Stimulated activated naive CD8-positive, alpha-beta T cell treated with anti-CD3 and anti-CD28 coated beads, Interleukin-15, Interleukin-2, amounts not matched to agents 100 U/mL and 50 U/mL, for 24 hours (primary cell): ENCODE data around the gene CREB3L1.
A peak's percentile ranks its signal among the peaks of the same experiment; 100 is the strongest.

ENCODE experiments used
- ATAC-seq: fragments of 150-1000 bp; cut with Tn5 transposase; one replicate; pipeline ENCODE4 v1.10.0; 2021
- DNase-seq: peaks from one replicate; pipeline ENCODE4 v3.0.0; 2021

CREB3L1 gene

GRCh38 chr11:46272816-46273427, 4.5 kb upstream of the CREB3L1 start:
- no peak for DNase-seq
- ATAC-seq, result no peak

GRCh38 chr11:46273511-46274205, 3.8 kb upstream of the CREB3L1 start:
- DNase-seq, result no peak
- no peak for ATAC-seq

DNA sequence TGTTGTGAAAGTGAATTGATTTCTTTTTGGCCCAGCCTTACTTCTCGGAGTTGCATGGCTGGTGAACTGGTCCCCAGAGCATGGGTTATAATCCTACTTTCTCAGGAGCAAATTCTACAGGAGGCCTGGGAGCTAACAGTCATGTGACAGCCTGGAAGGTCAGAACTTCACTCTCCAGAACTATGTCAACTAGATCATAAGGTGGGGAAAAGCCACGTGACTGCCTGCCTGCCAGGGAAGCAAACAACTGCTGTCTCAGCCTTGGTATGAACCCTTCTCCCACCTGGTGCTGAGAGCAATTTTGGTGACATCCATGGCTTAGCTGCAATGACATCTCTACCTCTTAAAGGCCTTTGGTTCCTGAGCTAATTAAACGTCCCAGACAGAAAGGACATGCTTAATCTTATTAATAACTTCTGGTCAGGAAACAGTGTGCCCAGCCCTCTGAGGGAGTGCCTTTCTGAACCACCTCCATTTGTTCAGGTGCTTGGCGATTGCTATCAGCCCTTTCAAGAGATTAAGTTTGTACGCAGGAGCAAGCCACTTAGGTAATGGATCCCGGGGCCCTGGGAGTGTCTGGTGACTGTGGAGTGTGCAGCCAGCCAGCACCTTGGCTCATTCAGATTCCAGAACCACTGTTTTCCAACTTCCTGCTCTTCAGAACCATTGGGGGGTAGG, 1.4 kb upstream of the CREB3L1 start:
- ATAC-seq, result no peak
- DNase-seq, result no peak

GRCh38 chr11:46277313-46277621, 195 bp upstream of the CREB3L1 start:
- ATAC-seq (no peak), DNase-seq (no peak)

- DNase-seq (peak; percentile 62), ATAC-seq (peak; percentile 59)
Measured at GRCh38 chr11:46278387-46279125, 1.1 kb downstream of the CREB3L1 start.

- ATAC-seq, result no peak
Measured at GRCh38 chr11:46279126-46280099, 2.0 kb downstream of the CREB3L1 start.

DNA sequence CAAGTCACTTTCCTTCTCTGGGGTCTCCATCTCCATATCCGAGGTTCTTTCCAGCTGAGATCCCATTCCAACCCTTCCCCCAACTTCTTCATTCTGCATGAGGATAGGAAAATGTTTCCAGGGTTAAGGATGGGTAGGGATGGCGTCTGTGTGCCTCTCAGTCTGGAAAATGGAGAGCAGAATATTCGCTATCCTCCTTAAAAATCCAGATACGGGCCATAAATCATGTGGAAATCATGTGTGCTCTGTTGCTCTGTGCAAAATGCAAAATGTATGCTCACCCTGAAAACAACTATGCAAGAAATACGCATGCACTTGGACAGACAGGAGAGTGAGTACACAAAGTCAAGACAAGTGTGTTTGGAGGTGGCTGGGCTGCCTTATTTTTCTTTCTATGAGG, 3.2 kb downstream of the CREB3L1 start:
- DNase-seq (no peak), ATAC-seq (no peak)

More at GRCh38 chr11:46279126-46280099, 2.0 kb downstream of the CREB3L1 start:
- DNase-seq, result no peak

GRCh38 chr11:46281371-46281831, 3.9 kb downstream of the CREB3L1 start:
- DNase-seq (no peak), ATAC-seq (no peak)

GRCh38 chr11:46285173-46285572, 7.7 kb downstream of the CREB3L1 start:
- DNase-seq (no peak), ATAC-seq (no peak)

DNA sequence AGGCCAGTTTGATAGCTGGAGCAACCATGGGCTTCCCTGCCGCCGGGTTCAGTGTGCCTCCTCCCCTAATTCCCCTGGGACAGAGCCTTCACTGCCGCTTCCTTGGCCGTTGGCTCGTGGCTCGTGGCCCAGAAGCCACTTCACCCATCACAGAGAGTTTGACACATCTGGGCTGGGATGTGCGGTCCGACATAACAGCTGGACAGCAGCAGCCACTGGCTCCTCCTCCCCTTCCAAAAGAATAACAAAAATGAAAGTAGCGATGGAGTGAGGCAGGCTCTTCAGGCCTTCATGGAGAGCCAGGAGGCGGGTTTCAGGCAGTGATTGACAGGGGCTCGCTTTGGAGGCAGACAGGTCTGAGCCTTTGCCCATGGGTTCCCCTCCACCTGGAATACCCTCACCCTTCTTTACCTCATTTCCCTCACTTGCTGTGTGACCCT, 8.2 kb downstream of the CREB3L1 start:
- ATAC-seq, result no peak
- no peak for DNase-seq

DNA sequence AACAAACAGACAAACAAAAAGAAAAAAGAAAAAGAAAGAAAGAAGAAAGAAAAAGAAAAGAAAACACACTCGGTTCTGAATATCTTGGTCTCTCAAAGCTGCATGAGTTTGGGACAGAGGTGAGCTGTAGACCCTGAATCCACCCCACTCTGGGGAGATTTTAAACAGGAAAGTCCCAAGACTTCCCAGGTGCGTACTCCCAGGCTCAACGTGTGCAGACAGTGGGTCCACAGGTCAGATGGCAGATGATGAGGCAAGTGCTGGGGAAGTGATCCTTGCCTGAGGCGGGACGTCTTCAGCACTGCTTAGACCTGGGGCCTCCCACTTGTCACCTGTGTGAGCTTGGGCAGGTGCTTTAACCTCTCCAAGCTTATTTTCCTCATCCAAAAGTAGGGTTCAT, 9.3 kb downstream of the CREB3L1 start:
- ATAC-seq (no peak), DNase-seq (no peak)

GRCh38 chr11:46288451-46288850, 11.0 kb downstream of the CREB3L1 start:
- DNase-seq (no peak), ATAC-seq (no peak)

GRCh38 chr11:46290011-46290410, 12.5 kb downstream of the CREB3L1 start:
- ATAC-seq (no peak), DNase-seq (no peak)

DNA sequence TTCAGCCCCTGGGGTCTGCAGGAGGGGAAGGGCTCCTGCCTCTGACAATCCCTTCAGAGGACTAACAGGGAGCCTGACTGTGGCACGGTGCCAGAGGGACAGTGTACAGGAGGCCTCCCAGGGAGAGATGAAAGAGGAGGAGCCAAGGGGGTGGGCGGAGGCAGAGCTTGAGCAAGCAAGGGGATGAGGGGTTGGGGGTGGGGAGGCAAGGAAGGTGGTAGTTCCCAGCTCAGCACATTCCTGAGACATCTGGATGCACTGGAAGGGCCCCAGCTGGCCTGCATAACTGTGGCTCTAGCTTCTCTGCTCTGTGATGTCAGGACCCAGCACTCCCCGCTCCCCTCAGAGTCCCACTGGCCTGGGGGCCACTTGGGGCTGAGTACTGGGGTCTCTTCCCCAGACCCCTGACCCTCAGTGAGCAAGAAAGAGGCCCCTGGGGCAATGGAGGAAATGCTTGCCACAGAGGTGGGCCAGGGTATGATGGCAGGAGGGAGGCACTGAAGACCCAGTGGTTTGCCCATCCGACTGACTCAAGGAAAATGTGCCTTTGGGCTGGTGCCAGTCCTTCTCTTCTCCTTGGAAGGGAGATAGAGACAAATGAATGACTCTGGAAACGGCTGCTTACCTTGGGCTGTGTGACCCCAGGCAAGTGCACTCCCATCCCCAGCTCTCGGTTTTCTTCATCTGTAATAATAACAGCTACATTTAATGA, 13.3 kb downstream of the CREB3L1 start:
- ATAC-seq (no peak), DNase-seq (no peak)

- ATAC-seq, result no peak
- no peak for DNase-seq
Measured at GRCh38 chr11:46291441-46292150, 14.1 kb downstream of the CREB3L1 start.

DNA sequence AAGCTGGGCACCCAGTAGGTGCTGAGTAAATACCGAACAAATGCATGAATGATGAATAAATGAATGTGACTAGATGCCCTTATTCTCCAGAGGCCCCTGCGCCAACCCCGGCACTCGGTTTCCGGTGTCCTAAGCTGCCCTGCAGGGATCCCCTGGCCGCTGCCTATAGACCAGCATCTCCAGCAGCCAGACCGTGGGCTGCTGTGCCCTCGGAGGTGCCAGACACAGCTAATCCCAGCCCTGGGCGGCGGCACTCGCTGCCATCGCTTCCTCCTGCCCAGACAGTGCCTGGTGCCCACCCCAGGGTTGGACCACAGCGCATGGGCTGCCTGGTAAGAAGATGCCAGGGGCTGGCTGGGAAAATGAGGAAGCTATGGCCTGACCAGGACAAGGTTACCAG, 15.6 kb downstream of the CREB3L1 start:
- DNase-seq (no peak), ATAC-seq (no peak)

GRCh38 chr11:46293641-46294103, 16.2 kb downstream of the CREB3L1 start:
- ATAC-seq (no peak), DNase-seq (no peak)

DNA sequence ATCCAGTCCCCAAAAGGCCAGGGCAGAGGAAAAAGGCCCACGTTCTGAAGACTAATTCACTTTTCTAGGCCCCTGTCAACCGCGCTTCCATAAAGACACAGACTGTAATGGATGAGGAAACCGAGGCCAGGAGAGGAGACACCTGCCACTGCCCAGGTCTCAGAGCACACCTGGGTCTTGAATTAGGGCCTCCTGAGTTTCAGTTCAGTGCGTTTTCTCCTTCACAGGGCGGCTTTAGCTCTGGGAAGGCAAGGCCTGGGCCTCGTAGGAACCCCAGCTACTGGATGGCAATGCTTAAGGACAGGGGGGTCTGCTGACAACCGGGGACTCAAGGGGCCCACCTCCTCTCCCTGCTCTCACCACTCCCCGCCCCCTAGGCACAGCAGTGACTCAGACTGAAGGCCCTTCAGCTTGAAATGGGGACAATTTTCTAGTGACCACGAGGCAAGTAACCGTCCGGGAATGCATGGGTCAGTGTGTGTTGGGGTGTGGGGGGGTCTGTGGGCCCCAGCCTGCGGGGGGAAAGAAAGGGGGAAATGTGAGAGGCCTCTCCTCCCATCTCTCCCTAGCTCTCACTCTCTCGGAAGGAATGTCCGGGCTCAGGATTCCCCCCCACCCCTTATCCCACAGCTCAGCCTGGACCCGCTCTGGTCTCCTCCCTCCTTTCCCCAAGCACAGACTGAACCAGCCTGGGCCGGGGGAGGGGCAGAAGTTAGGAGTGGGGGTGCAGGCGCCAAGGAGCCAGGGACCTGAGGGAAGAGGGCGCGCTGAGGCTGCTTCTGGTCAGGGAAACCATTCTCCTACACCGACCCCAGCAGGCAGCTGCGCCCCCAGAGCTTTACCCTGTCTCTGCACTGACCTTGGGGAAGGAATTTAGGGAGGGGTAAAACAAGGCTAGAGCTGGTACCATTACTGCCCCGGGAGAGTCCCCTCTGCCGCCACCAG, 17.2 kb downstream of the CREB3L1 start:
- DNase-seq, result no peak
- no peak for ATAC-seq
